GM10248 (cell line): ENCODE measurements around the gene PHOX2A.

Experiments used
- CTCF ChIA-PET: fragments of 300-600 bp; sonication (Branson Sonifier 250); formaldehyde crosslinking; extraction: SDS; loops from one replicate; lab custom pipeline; 2021; ENCODE audit warnings: antibody characterized with exemption; lab: Yijun Ruan, JAX
- POLR2A ChIA-PET: fragments of 350-650 bp; sonication (Branson Sonifier 250); formaldehyde crosslinking; extraction: SDS; loops from one replicate; lab custom pipeline; 2020; ENCODE audit warnings: antibody characterized with exemption; lab: Yijun Ruan, JAX
- DNase-seq: peaks from one replicate; pipeline ENCODE4 v3.0.0; 2012; ENCODE audit errors: extremely low spot score
- TF ChIP-seq, protein P1 (sequence below): IDR thresholded peaks from 2 replicates; pipeline ENCODE4 v1.5.1; 2012; ENCODE audit warnings: mild to moderate bottlenecking, low read depth; ENCODE audit errors: extremely low read depth, missing control alignments, control extremely low read depth

PHOX2A gene

DNA sequence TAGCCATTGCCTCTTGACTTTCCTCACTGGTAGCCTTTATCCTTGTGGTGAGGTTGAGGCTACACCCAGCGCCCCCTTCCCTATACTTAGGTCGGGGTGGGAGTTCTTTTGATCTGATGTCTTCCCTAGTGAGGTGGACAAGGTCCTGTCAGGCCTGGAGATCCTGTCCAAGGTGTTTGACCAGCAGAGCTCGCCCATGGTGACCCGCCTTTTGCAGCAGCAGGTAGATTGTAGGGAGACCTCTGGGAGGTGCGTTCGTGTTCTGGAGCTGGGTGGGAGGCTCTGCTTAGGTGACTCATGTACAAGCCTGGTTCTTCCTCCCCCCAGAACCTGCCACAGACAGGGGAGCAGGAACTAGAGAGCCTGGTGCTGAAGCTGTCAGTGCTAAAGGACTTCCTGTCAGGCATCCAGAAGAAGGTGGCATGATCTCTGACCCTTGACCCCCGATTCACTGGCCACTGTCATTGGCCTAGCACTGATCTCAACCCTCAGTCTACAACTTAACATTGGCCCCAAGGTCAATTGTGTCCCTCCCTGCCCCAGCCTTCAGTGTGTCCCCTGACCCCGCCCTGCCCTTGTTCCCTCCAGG lies 14.5 kb downstream of the PHOX2A start:
- no peak for DNase-seq
- TF ChIP-seq, protein P1, sequence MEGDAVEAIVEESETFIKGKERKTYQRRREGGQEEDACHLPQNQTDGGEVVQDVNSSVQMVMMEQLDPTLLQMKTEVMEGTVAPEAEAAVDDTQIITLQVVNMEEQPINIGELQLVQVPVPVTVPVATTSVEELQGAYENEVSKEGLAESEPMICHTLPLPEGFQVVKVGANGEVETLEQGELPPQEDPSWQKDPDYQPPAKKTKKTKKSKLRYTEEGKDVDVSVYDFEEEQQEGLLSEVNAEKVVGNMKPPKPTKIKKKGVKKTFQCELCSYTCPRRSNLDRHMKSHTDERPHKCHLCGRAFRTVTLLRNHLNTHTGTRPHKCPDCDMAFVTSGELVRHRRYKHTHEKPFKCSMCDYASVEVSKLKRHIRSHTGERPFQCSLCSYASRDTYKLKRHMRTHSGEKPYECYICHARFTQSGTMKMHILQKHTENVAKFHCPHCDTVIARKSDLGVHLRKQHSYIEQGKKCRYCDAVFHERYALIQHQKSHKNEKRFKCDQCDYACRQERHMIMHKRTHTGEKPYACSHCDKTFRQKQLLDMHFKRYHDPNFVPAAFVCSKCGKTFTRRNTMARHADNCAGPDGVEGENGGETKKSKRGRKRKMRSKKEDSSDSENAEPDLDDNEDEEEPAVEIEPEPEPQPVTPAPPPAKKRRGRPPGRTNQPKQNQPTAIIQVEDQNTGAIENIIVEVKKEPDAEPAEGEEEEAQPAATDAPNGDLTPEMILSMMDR = no peak
- POLR2A ChIA-PET = no interaction called here
- CTCF ChIA-PET = interaction anchor here (0.8 to 5.8 kb wide), 2 partner anchors 8 to 98 kb away, joined by 3 to 36 read pairs; no protein-coding TSS in a partner anchor

DNA sequence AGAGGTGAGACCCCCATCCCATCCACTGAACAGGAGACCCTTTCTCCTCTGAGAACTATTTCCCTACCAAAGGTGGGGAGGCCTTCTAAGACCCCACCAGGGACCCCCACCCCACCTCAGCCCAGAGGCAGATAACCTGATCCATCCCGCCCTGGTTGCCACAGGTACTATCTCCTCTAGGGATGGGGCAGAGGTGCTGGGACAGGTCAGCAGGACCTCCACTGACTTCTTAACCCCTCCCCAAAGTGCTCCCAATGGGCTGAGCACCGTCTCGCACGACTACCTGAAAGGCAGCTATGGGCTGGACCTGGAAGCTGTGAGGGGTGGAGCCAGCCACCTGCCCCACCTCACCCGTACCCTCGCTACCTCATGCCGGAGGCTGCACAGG lies 15.1 kb downstream of the PHOX2A start:
- CTCF ChIA-PET = interaction anchor here (0.8 to 5.8 kb wide), 4 partner anchors 9 to 202 kb away, joined by 3 to 36 read pairs (median 4); no protein-coding TSS in a partner anchor
- POLR2A ChIA-PET = no interaction called here
- DNase-seq = peak; percentile 6
- TF ChIP-seq, protein P1 = no peak

DNA sequence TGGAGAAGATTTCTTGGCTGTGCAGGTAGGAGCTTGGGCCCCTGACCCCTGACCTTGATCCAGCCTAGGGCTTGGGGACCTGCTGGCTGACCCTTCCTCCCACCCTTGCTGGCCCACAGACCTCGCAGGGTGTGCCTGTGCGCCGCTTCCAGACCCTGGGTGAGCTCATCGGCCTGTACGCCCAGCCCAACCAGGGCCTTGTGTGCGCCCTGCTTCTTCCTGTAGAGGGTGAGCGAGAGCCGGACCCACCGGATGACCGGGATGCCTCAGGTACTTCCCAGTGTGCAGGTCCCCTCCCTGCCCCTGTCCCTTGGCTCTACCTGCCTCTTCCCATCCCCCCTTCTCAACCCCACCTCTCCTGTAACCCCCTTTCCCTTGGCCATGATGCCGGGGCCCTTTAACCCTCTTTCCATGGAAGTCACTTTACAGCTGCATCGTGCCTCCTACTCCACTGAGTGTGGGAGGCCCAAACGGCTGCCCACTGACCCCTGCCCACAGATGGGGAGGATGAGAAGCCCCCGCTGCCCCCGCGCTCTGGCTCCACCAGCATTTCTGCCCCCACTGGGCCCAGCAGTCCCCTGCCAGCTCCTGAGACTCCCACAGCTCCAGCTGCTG lies 15.6 kb downstream of the PHOX2A start:
- CTCF ChIA-PET = interaction anchor here (1.0 to 5.8 kb wide), 3 partner anchors 9 to 202 kb away, joined by 3 to 36 read pairs (median 4); no protein-coding TSS in a partner anchor
- no peak for DNase-seq
- TF ChIP-seq, protein P1 = no peak
- POLR2A ChIA-PET = no interaction called here

DNA sequence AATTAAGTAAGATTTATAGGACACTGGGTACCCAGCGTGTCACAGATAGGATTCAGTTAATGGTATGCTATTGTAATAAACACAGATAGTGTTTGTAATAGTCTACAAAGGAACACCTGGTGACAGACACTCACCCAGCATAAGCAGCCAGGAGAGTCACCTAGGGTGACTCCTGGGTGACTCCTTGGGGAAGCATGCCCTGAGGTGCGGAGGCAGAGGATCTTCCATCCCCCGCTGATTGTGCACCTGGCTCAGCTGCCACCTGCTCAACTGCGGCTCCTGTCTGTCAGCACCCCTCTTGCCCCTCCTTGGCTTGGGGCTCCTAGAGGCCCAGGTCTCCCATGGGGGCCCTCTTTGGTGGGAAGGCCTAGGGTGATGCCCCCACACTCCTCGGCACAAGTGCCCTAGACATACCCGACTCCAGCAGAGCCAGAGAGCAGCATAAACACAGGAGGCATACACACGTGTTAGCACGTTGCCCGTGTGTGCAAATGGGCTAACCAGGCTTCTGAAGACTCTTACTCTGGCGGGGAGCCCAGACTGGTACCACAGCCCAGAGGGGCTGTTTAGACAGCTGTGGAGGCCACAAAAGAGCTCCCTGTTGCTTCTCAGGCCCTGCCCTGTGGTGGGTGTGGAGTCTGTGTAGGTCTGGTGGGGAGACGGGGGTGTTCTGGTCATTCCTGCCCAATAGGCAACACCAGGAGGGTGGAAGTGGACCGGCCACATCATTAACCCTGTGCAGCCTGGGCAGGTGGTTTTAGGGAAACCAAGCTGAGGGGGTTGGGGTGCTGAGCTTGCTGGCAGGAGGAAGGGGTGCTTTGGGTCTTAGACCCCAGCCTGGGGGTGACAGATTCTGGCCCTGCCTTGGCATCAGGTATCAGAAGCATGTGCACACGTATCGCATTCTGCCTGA lies 16.4 kb downstream of the PHOX2A start:
- peak; percentile 6 for DNase-seq
- ChIA-PET POLR2A (no interaction called here), CTCF (interaction anchor here (1.0 to 5.8 kb wide), 3 partner anchors 10 to 203 kb away, joined by 3 to 36 read pairs (median 4); no protein-coding TSS in a partner anchor)
- TF ChIP-seq, protein P1 = no peak

DNA sequence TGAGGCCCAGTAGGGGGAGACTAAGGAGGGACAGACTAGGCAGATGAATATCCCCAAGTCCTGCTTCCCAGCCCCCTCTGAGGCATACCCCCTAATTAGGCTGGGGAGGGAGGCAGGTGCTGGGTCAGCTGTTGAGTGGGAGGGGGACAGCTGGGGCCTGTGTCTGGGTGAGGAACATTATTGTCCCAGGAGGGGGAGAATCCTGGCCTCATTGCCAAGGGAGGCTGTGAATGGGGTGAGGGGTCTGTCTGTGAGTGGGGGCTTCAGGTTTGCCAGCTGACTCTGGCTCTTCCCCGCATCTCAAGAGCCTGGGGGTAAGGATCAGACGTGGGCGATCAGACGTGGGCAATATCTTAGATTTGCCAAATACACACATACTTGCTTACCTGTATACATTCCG lies 17.3 kb downstream of the PHOX2A start:
- CTCF ChIA-PET = interaction anchor here (1.0 to 5.8 kb wide), 4 partner anchors 11 to 208 kb away, joined by 3 to 36 read pairs (median 6); partner anchors contain the start of gene CLPB
- TF ChIP-seq, protein P1 = no peak
- POLR2A ChIA-PET = no interaction called here
- peak; percentile 4 for DNase-seq
